ENCODE data around the gene ATP6V1B1. TPM values are rescaled to one million over a fixed set of nuclear protein-coding genes. Genes with fewer than 3 reads are reported as not detected.
"Not testable (repeated sequence)": the region's sequence is repeated elsewhere in the genome, so short reads cannot be mapped to it uniquely, and the experiment has no call there.

ATP6V1B1 gene
- total and polyA plus RNA-seq, 2 donors (not counting 1 experiment from before 2014, with no cell fraction given) = 1.0 to 2.1 TPM

- H3K4me1 ChIP-seq (ENCODE audit: control insufficient read depth, extremely low read depth, insufficient read depth, low read length) = no peaks in the 10 kb centered on the region
- DNase-seq (ENCODE audit: low read depth in 2 of 2) = no peak
- no peak overlapping the region for H3K9ac ChIP-seq (ENCODE audit: insufficient read depth, low read length)
- no peak overlapping the region for H3K27ac ChIP-seq (ENCODE audit: insufficient read depth, low read length)
- no peak overlapping the region for H3K4me3 ChIP-seq (replicated peaks in 1 of 4; ENCODE audit: control extremely low read depth in 1 of 4, insufficient read depth in 1 of 4, low read depth in 3 of 4, low read length in 4 of 4)
- no peaks in the 10 kb centered on the region for H3K27me3 ChIP-seq (ENCODE audit: control insufficient read depth, insufficient read depth, low read length)
- no peaks in the 10 kb centered on the region for H3K36me3 ChIP-seq (ENCODE audit: control insufficient read depth, insufficient read depth, low read length)
- no peak overlapping the region for H3K4me2 ChIP-seq (ENCODE audit: extremely low read depth, insufficient read depth, low read length)
- H4K20me1 ChIP-seq (ENCODE audit: control insufficient read depth, extremely low read depth, insufficient read depth, low read length) = no peaks in the 10 kb centered on the region
- H3K9me3 ChIP-seq (ENCODE audit: control insufficient read depth, insufficient read depth, low read depth, low read length) = no peaks in the 10 kb centered on the region
- H3K79me2 ChIP-seq (ENCODE audit: control insufficient read depth, insufficient read depth, low read length) = no peaks in the 10 kb centered on the region
- TF ChIP-seq EZH2 (IDR thresholded peaks at IDR 0.05; ENCODE audit: low read length, missing control alignments) = no peak
- TF ChIP-seq, protein P1, sequence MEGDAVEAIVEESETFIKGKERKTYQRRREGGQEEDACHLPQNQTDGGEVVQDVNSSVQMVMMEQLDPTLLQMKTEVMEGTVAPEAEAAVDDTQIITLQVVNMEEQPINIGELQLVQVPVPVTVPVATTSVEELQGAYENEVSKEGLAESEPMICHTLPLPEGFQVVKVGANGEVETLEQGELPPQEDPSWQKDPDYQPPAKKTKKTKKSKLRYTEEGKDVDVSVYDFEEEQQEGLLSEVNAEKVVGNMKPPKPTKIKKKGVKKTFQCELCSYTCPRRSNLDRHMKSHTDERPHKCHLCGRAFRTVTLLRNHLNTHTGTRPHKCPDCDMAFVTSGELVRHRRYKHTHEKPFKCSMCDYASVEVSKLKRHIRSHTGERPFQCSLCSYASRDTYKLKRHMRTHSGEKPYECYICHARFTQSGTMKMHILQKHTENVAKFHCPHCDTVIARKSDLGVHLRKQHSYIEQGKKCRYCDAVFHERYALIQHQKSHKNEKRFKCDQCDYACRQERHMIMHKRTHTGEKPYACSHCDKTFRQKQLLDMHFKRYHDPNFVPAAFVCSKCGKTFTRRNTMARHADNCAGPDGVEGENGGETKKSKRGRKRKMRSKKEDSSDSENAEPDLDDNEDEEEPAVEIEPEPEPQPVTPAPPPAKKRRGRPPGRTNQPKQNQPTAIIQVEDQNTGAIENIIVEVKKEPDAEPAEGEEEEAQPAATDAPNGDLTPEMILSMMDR (conservative IDR thresholded peaks at IDR 0.05 in 1 of 2, IDR thresholded peaks at IDR 0.05 in 1 of 2; ENCODE audit: low read depth in 1 of 2, low read length in 2 of 2) = no peak
- no peak overlapping the region for H2AFZ ChIP-seq (ENCODE audit: low read length)
Measured at GRCh38 chr2:71006323-71006722, 70.6 kb downstream of the ATP6V1B1 start.

DNA sequence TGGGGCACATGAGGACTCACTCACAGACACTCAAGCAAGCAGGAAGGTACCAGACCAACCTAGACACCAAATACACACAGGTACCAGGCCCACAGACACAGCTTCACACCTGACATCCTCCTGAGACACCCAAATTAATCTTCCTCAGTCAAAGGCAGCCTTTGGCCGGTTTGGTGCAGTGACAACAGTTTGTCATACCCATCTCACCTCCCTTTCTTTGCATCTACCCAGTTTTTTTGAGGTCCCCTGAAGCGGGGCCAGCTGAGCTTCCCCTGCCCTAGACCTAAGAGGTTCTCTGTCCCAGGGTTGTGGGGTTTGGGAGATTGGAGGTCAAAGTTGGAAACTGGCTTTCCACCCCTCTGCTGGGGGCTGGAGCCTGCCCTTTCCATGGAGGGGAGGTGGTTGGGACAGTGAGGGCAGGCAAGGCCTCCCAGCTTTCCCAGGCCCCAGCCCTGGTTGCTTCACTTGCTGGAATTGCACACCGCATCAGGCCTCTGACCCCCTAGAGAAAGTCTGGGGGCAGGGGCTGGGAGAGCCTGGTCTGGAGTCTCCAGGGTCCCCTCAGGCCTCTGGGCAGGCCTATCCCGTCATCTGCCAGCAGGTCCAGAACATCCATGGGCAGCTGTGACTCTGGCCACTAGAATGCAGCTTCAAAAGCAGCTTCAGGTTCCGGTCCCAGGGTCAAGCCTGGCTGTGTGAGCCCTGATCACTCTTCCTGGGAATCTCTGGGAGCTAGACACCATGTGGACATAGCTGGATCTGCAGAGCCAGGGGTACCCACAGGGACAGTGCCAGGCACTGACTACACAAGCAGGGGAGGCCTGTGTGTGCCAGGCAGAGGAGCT is 71.5 kb downstream of the ATP6V1B1 start:
- Histone ChIP-seq H3K9ac (ENCODE audit: insufficient read depth, low read length) (no peak overlapping the region), H3K27me3 (ENCODE audit: control insufficient read depth, insufficient read depth, low read length) (no peaks in the 10 kb centered on the region), H3K4me2 (ENCODE audit: extremely low read depth, insufficient read depth, low read length) (no peak overlapping the region), H3K36me3 (ENCODE audit: control insufficient read depth, insufficient read depth, low read length) (no peaks in the 10 kb centered on the region), H3K27ac (ENCODE audit: insufficient read depth, low read length) (no peak overlapping the region), H2AFZ (ENCODE audit: low read length) (no peak overlapping the region), H3K4me3 (replicated peaks in 1 of 4; ENCODE audit: control extremely low read depth in 1 of 4, insufficient read depth in 1 of 4, low read depth in 3 of 4, low read length in 4 of 4) (no peak overlapping the region), H3K79me2 (ENCODE audit: control insufficient read depth, insufficient read depth, low read length) (no peaks in the 10 kb centered on the region), H3K4me1 (ENCODE audit: control insufficient read depth, extremely low read depth, insufficient read depth, low read length) (no peaks in the 10 kb centered on the region), H4K20me1 (ENCODE audit: control insufficient read depth, extremely low read depth, insufficient read depth, low read length) (no peaks in the 10 kb centered on the region), H3K9me3 (ENCODE audit: control insufficient read depth, insufficient read depth, low read depth, low read length) (no peaks in the 10 kb centered on the region)
- TF ChIP-seq, protein P1 (conservative IDR thresholded peaks at IDR 0.05 in 1 of 2, IDR thresholded peaks at IDR 0.05 in 1 of 2; ENCODE audit: low read depth in 1 of 2, low read length in 2 of 2) = no peak
- DNase-seq (ENCODE audit: low read depth in 2 of 2) = no peak

DNA sequence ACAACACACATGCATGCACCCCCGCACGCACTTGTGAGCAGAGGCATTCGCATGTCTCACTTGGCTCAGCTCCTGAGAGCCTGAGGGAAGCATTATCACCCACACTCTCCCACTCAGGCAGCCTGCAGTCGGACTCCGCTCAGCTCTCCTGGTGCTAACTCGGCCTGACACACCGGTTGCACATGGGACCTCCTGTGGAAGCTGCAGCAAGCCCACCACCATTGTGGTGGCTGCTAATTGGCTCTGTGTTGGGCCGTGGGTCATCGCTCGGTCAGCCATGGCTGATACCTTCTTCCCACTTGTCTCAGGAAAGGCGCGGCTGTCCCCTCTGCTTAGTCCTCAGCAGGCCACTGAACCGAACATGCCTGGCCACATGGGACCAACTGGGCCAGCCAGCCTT is 72.6 kb downstream of the ATP6V1B1 start:
- H3K27ac ChIP-seq (ENCODE audit: insufficient read depth, low read length) = no peak overlapping the region
- no peaks in the 10 kb centered on the region for H3K36me3 ChIP-seq (ENCODE audit: control insufficient read depth, insufficient read depth, low read length)
- H4K20me1 ChIP-seq (ENCODE audit: control insufficient read depth, extremely low read depth, insufficient read depth, low read length) = no peaks in the 10 kb centered on the region
- no peaks in the 10 kb centered on the region for H3K27me3 ChIP-seq (ENCODE audit: control insufficient read depth, insufficient read depth, low read length)
- no peaks in the 10 kb centered on the region for H3K4me1 ChIP-seq (ENCODE audit: control insufficient read depth, extremely low read depth, insufficient read depth, low read length)
- no peak overlapping the region for H3K4me2 ChIP-seq (ENCODE audit: extremely low read depth, insufficient read depth, low read length)
- no peak for DNase-seq (ENCODE audit: low read depth in 2 of 2)
- H3K79me2 ChIP-seq (ENCODE audit: control insufficient read depth, insufficient read depth, low read length) = no peaks in the 10 kb centered on the region
- TF ChIP-seq, protein P1 (conservative IDR thresholded peaks at IDR 0.05 in 1 of 2, IDR thresholded peaks at IDR 0.05 in 1 of 2; ENCODE audit: low read depth in 1 of 2, low read length in 2 of 2) = no peak
- H3K4me3 ChIP-seq (replicated peaks in 1 of 4; ENCODE audit: control extremely low read depth in 1 of 4, insufficient read depth in 1 of 4, low read depth in 3 of 4, low read length in 4 of 4) = no peak overlapping the region
- no peak overlapping the region for H3K9ac ChIP-seq (ENCODE audit: insufficient read depth, low read length)
- H2AFZ ChIP-seq (ENCODE audit: low read length) = no peak overlapping the region
- H3K9me3 ChIP-seq (ENCODE audit: control insufficient read depth, insufficient read depth, low read depth, low read length) = no peaks in the 10 kb centered on the region

GRCh38 chr2:71011786-71012185 is 76.1 kb downstream of the ATP6V1B1 start:
- not testable (repeated sequence) for H4K20me1 ChIP-seq (ENCODE audit: control insufficient read depth, extremely low read depth, insufficient read depth, low read length); H2AFZ ChIP-seq (ENCODE audit: low read length); H3K9me3 ChIP-seq (ENCODE audit: control insufficient read depth, insufficient read depth, low read depth, low read length); H3K4me2 ChIP-seq (ENCODE audit: extremely low read depth, insufficient read depth, low read length); H3K4me3 ChIP-seq (replicated peaks in 1 of 4; ENCODE audit: control extremely low read depth in 1 of 4, insufficient read depth in 1 of 4, low read depth in 3 of 4, low read length in 4 of 4); H3K27ac ChIP-seq (ENCODE audit: insufficient read depth, low read length); H3K36me3 ChIP-seq (ENCODE audit: control insufficient read depth, insufficient read depth, low read length); H3K9ac ChIP-seq (ENCODE audit: insufficient read depth, low read length); H3K79me2 ChIP-seq (ENCODE audit: control insufficient read depth, insufficient read depth, low read length); H3K4me1 ChIP-seq (ENCODE audit: control insufficient read depth, extremely low read depth, insufficient read depth, low read length); DNase-seq (ENCODE audit: low read depth in 2 of 2); H3K27me3 ChIP-seq (ENCODE audit: control insufficient read depth, insufficient read depth, low read length)

All from fibroblast of lung (primary cell).